ENCODE data around the gene COL25A1.

Gene COL25A1

DNA sequence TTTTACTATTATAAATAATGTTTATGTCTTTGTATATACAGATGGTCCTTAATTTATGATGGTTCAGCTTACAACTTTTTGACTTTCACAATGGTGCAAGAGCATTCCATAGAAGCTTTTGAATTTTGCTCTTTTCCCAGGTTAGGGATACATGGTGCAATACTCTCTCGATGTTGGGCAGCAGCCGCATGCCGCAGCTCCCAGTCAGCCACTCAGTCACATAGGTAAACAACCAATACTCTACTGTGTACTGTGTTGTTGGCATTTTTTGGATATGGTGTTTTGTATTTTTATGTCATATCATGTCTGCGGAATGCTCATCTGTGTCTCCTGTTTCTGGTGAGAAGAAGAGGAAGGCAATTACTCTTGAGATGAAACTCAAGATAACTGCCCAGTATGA is 281.6 kb downstream of the COL25A1 start:
- no peak for TF ChIP-seq CTCF (IDR thresholded peaks at IDR 0.05; ENCODE audit: low read depth, low read length)
- no peak for DNase-seq (ENCODE audit: extremely low read depth, low read depth)

GRCh38 chr4:109016200-109016599 is 286.3 kb downstream of the COL25A1 start:
- no peak for DNase-seq (ENCODE audit: extremely low read depth, low read depth)
- no peak for TF ChIP-seq CTCF (IDR thresholded peaks at IDR 0.05; ENCODE audit: low read depth, low read length)

GRCh38 chr4:109015413-109015810 is 287.0 kb downstream of the COL25A1 start:
- no peak for TF ChIP-seq CTCF (IDR thresholded peaks at IDR 0.05; ENCODE audit: low read depth, low read length)
- no peak for DNase-seq (ENCODE audit: extremely low read depth, low read depth)

GRCh38 chr4:109014593-109015412 is 287.7 kb downstream of the COL25A1 start:
- DNase-seq (ENCODE audit: extremely low read depth, low read depth) = no peak
- TF ChIP-seq CTCF (IDR thresholded peaks at IDR 0.05; ENCODE audit: low read depth, low read length) = no peak

DNA sequence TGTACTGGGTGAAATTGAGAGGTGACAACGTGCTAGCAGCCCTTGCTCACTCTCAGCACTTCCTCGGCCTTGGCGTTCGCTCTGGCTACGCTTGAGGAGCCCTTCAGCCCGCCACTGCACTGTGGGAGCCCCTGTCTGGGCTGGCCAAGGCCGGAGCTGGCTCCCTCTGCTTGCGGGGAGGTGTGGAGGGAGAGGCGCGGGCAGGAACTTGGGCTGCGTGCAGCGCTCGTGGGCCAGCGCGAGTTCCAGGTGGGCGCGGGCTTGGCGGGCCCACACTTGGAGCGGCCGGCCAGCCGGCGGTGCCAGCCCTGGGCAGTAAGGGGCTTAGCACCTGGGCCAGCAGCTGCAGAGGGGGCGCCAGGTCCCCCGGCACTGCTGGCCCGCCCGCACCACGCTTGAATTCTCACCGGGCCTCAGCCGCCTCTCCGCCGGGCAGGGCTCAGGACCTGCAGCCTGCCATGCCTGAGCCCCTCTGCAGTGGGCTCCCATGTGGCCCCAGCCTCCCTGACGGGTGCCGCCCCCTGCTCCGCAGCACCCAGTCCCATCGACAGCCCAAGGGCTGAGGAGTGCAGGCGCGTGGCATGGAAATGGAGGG is 290.1 kb downstream of the COL25A1 start:
- no peak for TF ChIP-seq CTCF (IDR thresholded peaks at IDR 0.05; ENCODE audit: low read depth, low read length)
- DNase-seq (ENCODE audit: extremely low read depth, low read depth) = no peak

GRCh38 chr4:109011241-109012026 is 291.0 kb downstream of the COL25A1 start:
- TF ChIP-seq CTCF (IDR thresholded peaks at IDR 0.05; ENCODE audit: low read depth, low read length) = no peak
- DNase-seq (ENCODE audit: extremely low read depth, low read depth) = no peak

DNA sequence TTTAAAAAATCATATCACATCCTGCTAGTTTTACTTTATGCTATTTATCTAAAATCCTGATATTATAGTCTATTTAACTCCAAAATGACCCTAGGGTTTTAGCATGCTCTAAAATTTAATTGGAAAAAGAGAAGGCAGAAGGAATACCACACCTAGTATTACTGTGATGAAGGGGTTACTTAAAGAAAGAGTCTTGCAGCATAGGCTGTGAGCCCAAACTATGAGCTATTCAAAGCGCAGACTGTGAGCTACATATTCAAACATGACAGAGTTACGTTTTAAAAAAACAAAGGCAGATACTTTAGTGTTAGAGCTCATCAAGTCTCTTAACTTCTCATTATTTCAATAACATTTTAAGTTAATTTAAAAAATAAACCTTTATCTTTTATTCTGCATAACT is 291.9 kb downstream of the COL25A1 start:
- DNase-seq (ENCODE audit: extremely low read depth, low read depth) = no peak
- no peak for TF ChIP-seq CTCF (IDR thresholded peaks at IDR 0.05; ENCODE audit: low read depth, low read length)
